ENCODE data around the gene HUNK. TPM values are rescaled to one million over a fixed set of nuclear protein-coding genes. Genes with fewer than 3 reads are reported as not detected.

The HUNK gene
- total RNA-seq, 4 donors from 2014 or later = 0.22 to 1.2 (median 0.36) TPM

DNA sequence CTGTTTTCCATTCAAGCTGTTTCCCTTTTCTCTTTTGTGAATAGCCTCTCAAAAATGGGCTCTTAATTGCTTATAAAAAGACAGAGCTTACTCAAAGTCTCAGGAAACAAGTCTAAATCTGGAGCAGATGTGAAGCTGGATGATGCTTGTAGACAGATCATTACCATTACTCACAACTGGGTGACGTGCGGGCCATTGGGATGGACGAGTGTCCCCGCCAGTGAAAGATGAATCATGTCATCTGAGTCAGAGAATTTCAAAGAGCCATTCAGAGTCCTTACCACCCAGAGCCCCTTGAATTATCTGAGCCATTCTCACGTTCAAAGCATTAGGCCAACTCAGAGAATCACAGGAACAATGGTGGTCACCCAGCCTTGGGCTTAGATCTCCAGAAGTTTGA lies 134.6 kb downstream of the HUNK start:
- H3K4me1 ChIP-seq = no peaks in the 10 kb centered on the region
- H3K27me3 ChIP-seq = no peaks in the 10 kb centered on the region
- DNase-seq = no peak
- WGBS, 2 donors = 78 to 79% methylated on average over 5 of the region's 5 CpGs
- no peaks in the 10 kb centered on the region for H3K9me3 ChIP-seq
- intact Hi-C loops (cut with DNase I) = no loop called here
- H3K4me3 ChIP-seq (replicated peaks in 1 of 3) = no peak overlapping the region
- H3K36me3 ChIP-seq = no peaks in the 10 kb centered on the region
- TF ChIP-seq, protein P1, sequence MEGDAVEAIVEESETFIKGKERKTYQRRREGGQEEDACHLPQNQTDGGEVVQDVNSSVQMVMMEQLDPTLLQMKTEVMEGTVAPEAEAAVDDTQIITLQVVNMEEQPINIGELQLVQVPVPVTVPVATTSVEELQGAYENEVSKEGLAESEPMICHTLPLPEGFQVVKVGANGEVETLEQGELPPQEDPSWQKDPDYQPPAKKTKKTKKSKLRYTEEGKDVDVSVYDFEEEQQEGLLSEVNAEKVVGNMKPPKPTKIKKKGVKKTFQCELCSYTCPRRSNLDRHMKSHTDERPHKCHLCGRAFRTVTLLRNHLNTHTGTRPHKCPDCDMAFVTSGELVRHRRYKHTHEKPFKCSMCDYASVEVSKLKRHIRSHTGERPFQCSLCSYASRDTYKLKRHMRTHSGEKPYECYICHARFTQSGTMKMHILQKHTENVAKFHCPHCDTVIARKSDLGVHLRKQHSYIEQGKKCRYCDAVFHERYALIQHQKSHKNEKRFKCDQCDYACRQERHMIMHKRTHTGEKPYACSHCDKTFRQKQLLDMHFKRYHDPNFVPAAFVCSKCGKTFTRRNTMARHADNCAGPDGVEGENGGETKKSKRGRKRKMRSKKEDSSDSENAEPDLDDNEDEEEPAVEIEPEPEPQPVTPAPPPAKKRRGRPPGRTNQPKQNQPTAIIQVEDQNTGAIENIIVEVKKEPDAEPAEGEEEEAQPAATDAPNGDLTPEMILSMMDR (IDR thresholded peaks at IDR 0.05) = no peak
- no peak for TF ChIP-seq POLR2A (IDR thresholded peaks at IDR 0.05)
- H3K27ac ChIP-seq = no peak overlapping the region

DNA sequence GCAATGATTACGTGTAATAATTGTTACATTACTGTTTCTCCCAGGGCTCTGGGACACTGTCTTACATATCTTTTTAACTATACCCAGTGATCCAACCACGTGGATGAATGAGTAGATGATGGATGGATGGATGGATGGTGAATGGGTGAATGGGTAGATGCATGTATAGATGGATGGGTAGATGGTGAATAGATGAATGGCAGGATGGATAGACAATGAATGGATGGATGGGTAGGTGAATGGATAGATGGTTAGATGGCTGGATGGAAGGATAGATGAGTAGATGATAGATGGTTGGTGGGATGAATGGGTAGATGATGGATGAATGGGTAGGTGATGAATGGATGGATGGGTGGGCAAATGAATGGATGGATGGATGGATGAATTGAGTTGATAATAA lies 135.9 kb downstream of the HUNK start:
- Histone ChIP-seq H3K36me3 (no peaks in the 10 kb centered on the region), H3K4me3 (replicated peaks in 1 of 3) (no peak overlapping the region), H3K27me3 (no peaks in the 10 kb centered on the region), H3K4me1 (no peaks in the 10 kb centered on the region), H3K9me3 (no peaks in the 10 kb centered on the region), H3K27ac (no peak overlapping the region)
- no peak for DNase-seq
- intact Hi-C loops (cut with DNase I) = no loop called here
- TF ChIP-seq POLR2A (IDR thresholded peaks at IDR 0.05) = no peak
- TF ChIP-seq, protein P1 (IDR thresholded peaks at IDR 0.05) = no peak
- WGBS, 2 donors = 69 to 80% methylated on average over 2 of the region's 2 CpGs

DNA sequence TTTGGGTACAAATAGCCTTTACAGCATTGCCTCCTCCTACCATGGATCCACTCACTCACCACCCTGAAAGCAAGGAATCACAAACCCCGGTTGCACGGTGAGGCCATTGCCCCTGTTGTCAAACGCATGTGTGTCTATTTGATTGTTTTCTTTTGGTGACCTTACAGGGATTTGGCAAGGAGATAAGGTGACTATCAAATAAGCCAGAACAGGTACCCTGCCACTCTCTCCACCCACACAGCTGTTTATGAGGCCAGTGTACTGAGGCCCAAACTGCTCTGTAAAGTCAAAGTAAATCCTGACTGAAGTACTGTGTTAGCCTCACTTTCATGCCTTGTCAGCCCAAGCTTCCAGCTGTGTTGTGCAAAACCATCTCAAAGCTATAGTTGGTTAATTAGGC lies 136.4 kb downstream of the HUNK start:
- 56 to 79% methylated on average over 3 of the region's 3 CpGs for WGBS, 2 donors

DNA sequence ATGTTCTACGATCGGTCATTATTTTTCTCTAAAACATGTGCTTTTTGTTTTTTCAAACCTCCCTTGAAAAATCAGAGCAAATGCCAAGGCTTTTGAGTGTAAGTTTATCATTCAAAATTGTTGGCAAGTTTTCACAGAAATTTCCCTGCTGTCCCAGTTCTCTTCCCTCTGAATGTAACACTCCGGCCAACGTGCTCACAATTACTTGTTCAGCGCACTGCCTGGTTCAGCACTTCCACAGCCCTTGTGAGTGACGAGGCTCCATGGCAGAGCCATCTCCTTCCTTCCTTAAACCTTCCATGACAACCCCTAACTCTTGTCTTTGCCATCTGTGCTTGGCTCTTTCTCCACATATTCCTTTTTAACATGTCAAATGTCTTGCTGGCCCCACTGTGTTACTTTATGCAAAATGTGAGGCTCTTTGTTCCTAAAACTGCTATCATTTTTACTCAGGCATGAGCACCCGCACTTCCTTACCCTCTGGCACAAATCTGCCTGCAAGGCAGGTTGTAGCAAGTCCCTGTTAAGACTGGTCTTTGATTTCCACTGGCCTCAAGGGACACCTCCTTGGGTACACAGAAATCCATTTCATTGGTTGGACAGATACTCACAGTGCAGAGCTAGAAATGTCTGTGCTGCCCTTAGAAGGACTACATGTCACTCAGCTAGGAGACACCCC lies 142.8 kb downstream of the HUNK start:
- no peak overlapping the region for H3K27ac ChIP-seq
- no peak for DNase-seq
- H3K27me3 ChIP-seq = no peaks in the 10 kb centered on the region
- intact Hi-C loops (cut with DNase I) = no loop called here
- H3K9me3 ChIP-seq = no peaks in the 10 kb centered on the region
- WGBS, 2 donors = 54 to 64% methylated on average over 7 of the region's 7 CpGs
- no peak for TF ChIP-seq POLR2A (IDR thresholded peaks at IDR 0.05)
- TF ChIP-seq, protein P1 (IDR thresholded peaks at IDR 0.05) = no peak
- H3K4me1 ChIP-seq = no peaks in the 10 kb centered on the region
- H3K4me3 ChIP-seq (replicated peaks in 1 of 3) = no peak overlapping the region
- H3K36me3 ChIP-seq = no peaks in the 10 kb centered on the region

More for the DNA sequence above, 136.4 kb downstream of the HUNK start:
- Histone ChIP-seq H3K36me3 (no peaks in the 10 kb centered on the region), H3K4me1 (no peaks in the 10 kb centered on the region), H3K4me3 (replicated peaks in 1 of 3) (no peak overlapping the region), H3K27me3 (no peaks in the 10 kb centered on the region), H3K27ac (no peak overlapping the region), H3K9me3 (no peaks in the 10 kb centered on the region)
- TF ChIP-seq POLR2A (IDR thresholded peaks at IDR 0.05) = no peak
- TF ChIP-seq, protein P1 (IDR thresholded peaks at IDR 0.05) = no peak
- intact Hi-C loops (cut with DNase I) = no loop called here
- no peak for DNase-seq

DNA sequence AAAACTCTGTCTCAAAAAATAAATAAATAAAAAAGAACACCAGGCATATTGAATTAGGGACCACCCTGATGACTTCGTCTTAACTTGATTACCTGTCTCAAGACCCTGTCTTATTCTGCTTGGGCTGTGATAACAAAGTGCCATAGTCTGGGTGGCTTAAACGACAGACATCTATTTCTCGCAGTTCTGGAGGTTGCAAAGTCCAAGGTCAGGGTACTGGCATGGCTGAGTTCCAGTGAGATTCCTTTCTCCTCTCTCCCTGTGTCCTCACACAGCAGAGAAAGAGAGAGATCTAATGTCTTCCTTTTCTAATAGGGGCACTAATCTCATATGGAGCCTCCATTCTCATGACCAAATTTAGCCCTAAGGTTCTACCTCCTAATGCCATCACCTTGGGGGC lies 145.6 kb downstream of the HUNK start:
- intact Hi-C loops (cut with DNase I) = no loop called here

More for the DNA sequence above, 145.6 kb downstream of the HUNK start:
- Histone ChIP-seq H3K4me3 (replicated peaks in 1 of 3) (no peak overlapping the region), H3K36me3 (no peaks in the 10 kb centered on the region), H3K27ac (no peak overlapping the region), H3K9me3 (no peaks in the 10 kb centered on the region), H3K27me3 (no peaks in the 10 kb centered on the region), H3K4me1 (no peaks in the 10 kb centered on the region)
- WGBS, 2 donors = 89 to 98% methylated on average over 3 of the region's 3 CpGs
- TF ChIP-seq POLR2A (IDR thresholded peaks at IDR 0.05) = no peak
- TF ChIP-seq, protein P1 (IDR thresholded peaks at IDR 0.05) = no peak
- no peak for DNase-seq
